HepG2 (cell line): Measurements from ENCODE around the gene TCAIM. TPM values are rescaled to one million over a fixed set of nuclear protein-coding genes. Genes with fewer than 3 reads are reported as not detected.

Experiments
- ATF5 ChIP-seq: sonication (generic); formaldehyde crosslinking; IDR thresholded peaks from 2 replicates; pipeline ENCODE4 v1.4.0; 2020; ENCODE audit warnings: mild to moderate bottlenecking, low read depth, missing genetic modification reagents
- CHD2 ChIP-seq: IDR thresholded peaks from 2 replicates; pipeline ENCODE4 v1.6.1; 2011; ENCODE audit warnings: low read depth, low read length, improper control_type of control experiment
- E2F2 ChIP-seq: sonication (generic); formaldehyde crosslinking; IDR thresholded peaks from 2 replicates; pipeline ENCODE4 v1.4.0; 2020; ENCODE audit warnings: missing genetic modification reagents, borderline replicate concordance
- FOXJ3 ChIP-seq: sonication (generic); formaldehyde crosslinking; IDR thresholded peaks from 2 replicates; pipeline ENCODE4 v1.4.0; 2020; ENCODE audit warnings: missing genetic modification reagents, mild to moderate bottlenecking, borderline replicate concordance
- HINFP ChIP-seq: sonication (generic); formaldehyde crosslinking; IDR thresholded peaks from 2 replicates; pipeline ENCODE4 v1.4.0; 2020; ENCODE audit warnings: low read depth, mild to moderate bottlenecking, missing genetic modification reagents
- HMGA1 ChIP-seq: sonication (generic); formaldehyde crosslinking; conservative IDR thresholded peaks from 2 replicates; pipeline ENCODE4 v1.4.0; 2020; ENCODE audit warnings: missing genetic modification reagents
- HOMEZ ChIP-seq: IDR thresholded peaks from 2 replicates; pipeline ENCODE4 v1.6.1; 2016; ENCODE audit warnings: low read depth
- JDP2 ChIP-seq: sonication (generic); formaldehyde crosslinking; IDR thresholded peaks from 2 replicates; pipeline ENCODE4 v1.8.1; 2022; ENCODE audit warnings: missing genetic modification reagents, borderline replicate concordance
- SCMH1 ChIP-seq: sonication (generic); formaldehyde crosslinking; IDR thresholded peaks from 2 replicates; pipeline ENCODE4 v1.9.0; 2021; ENCODE audit warnings: missing genetic modification reagents, mild to moderate bottlenecking, borderline replicate concordance
- SIX1 ChIP-seq: sonication (generic); formaldehyde crosslinking; IDR thresholded peaks from 2 replicates; pipeline ENCODE4 v1.4.0; 2020; ENCODE audit warnings: missing genetic modification reagents, borderline replicate concordance
- ZBED4 ChIP-seq: sonication (generic); formaldehyde crosslinking; IDR thresholded peaks from 2 replicates; pipeline ENCODE4 v1.4.0; 2020; ENCODE audit warnings: missing genetic modification reagents, borderline replicate concordance
- ZNF224 ChIP-seq: sonication (generic); formaldehyde crosslinking; IDR thresholded peaks from 2 replicates; pipeline ENCODE4 v1.5.0; 2020; ENCODE audit warnings: mild to moderate bottlenecking, missing genetic modification reagents
- ZNF30 ChIP-seq: sonication (generic); formaldehyde crosslinking; IDR thresholded peaks from 2 replicates; pipeline ENCODE4 v1.5.0; 2020; ENCODE audit warnings: mild to moderate bottlenecking, missing genetic modification reagents
- ZNF460 ChIP-seq: sonication (generic); formaldehyde crosslinking; IDR thresholded peaks from 2 replicates; pipeline ENCODE4 v1.5.1; 2020; ENCODE audit warnings: missing genetic modification reagents, mild to moderate bottlenecking, borderline replicate concordance
- ZNF510 ChIP-seq: sonication (generic); formaldehyde crosslinking; IDR thresholded peaks from 2 replicates; pipeline ENCODE4 v1.4.0; 2020; ENCODE audit warnings: low read depth, mild to moderate bottlenecking, missing genetic modification reagents
- ZNF615 ChIP-seq: sonication (generic); formaldehyde crosslinking; IDR thresholded peaks from 2 replicates; pipeline ENCODE4 v1.5.0; 2020; ENCODE audit warnings: mild to moderate bottlenecking, missing genetic modification reagents, borderline replicate concordance
- polyA plus RNA-seq, 8 experiments: library from polyadenylated mRNA; depleted of rRNA in 3 of 8; stranded (reverse) in 7 of 8; unstranded in 1 of 8; fragments of >200 nt; fragmentation: Illumina TruSeq in 4 of 8; extraction: Trizol in 4 of 8; gene quantifications; 2 replicates each; pipeline versions ENCODE4 v1.2.1 to v1.2.3, GENCODE V29; 2011 to 2016; ENCODE audit warnings: low read depth in 4 of 8, missing spikeins in 1 of 8, mixed read lengths in 1 of 8; ENCODE audit not compliant: insufficient read depth in 1 of 8
- total RNA-seq, 5 experiments: library from RNA; depleted of rRNA; stranded (reverse); fragments of >200 nt; fragmentation: Illumina TruSeq; extraction: Trizol; gene quantifications; 2 replicates each; pipeline ENCODE4 v1.2.3, GENCODE V29; 2016; ENCODE audit warnings: low read depth in 1 of 5

Gene TCAIM
- total and polyA plus RNA-seq, 2 of the 13 experiments (the other 11 are each of a cell fraction or from before 2014, with no cell fraction given) = 16.9 to 22.6 TPM

GRCh38 chr3:44338010-44338827, at the start of gene TCAIM (continued):
- TF ChIP-seq SIX1 (CRISPR knock-in tag) (peak; percentile 13; the same call in 1 of the 2 replicates), HMGA1 (CRISPR knock-in tag) (no peak), HOMEZ (CRISPR knock-in tag) (peak; percentile 58), JDP2 (peak; percentile 88; the same call in 1 of the 2 replicates), ZNF510 (peak; percentile 96; the same call in 1 of the 2 replicates), ZNF224 (CRISPR knock-in tag) (peak; percentile 98; the same call in 1 of the 2 replicates), ZNF460 (CRISPR knock-in tag) (peak; percentile 66; the same call in 1 of the 2 replicates), ZNF30 (peak; percentile 98; the same call in 1 of the 2 replicates), HINFP (peak; percentile 86), SCMH1 (CRISPR knock-in tag) (no peak), ZBED4 (CRISPR knock-in tag) (peak; percentile 43; the same call in 1 of the 2 replicates), E2F2 (no peak; the same call in 1 of the 2 replicates), ATF5 (CRISPR knock-in tag) (no peak; the same call in 1 of the 2 replicates), ZNF615 (CRISPR knock-in tag) (no peak), CHD2 (no peak), FOXJ3 (CRISPR knock-in tag) (no peak)
